Measurements from ENCODE around the gene FBXW8.

Gene FBXW8

DNA sequence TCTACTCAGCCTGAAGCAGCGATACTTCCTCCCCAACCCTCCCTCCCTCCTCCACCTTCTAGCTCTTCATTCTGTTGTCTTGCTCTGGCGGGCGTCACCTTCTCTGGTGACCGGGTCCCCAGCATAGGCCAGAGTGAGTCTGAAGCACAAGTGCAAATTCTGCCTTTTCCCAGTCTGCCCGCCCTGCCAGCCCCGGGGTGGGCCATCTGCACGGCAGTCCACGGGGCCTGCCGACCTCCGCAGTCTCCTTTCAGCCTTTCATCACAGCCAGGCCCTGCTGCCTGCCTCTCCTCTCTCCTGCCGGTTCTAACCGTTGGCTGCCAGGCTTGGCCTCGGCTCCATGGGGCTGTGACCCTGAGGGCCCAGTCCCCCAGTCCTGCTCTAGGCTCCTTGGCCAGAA lies 129.7 kb downstream of the FBXW8 start:
- Histone ChIP-seq H3K4me3 (ENCODE audit: low read depth, low read length) (no peak overlapping the region), H3K27me3 (ENCODE audit: insufficient read depth, low read length) (0 out of 2 replicates have a peak, but pooled peaks cover 5% of the 10 kb centered on the region), H3K4me1 (ENCODE audit: control insufficient read depth, insufficient read depth, low read length, unreplicated experiment) (peaks cover 10% of the 10 kb centered on the region), H3K27ac (ENCODE audit: low read depth, low read length) (no peak overlapping the region), H3K79me2 (ENCODE audit: control insufficient read depth, insufficient read depth, low read length, unreplicated experiment) (no peaks in the 10 kb centered on the region), H2AFZ (ENCODE audit: low read length, unreplicated experiment) (no peak overlapping the region), H3K36me3 (ENCODE audit: insufficient read depth, low read length) (no peaks in the 10 kb centered on the region)

DNA sequence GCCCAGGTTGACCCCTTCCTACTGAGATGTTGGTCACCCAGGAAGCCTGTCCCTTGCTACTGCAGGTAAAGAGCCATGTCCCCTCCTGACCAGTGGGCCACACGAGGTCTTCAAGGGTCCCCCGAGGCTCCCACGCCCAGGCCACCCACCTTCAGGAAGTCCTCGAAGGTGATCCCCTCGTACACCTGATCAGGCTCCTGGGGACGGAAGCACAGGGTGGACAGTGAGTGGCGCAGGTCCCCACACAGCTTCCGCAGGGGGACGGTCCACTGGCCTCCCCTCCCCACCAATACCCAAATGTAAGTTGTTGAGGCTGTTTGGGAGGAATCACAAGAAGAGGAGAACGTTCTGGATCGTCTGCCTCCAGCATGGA lies 131.0 kb downstream of the FBXW8 start:
- Histone ChIP-seq H3K27me3 (ENCODE audit: insufficient read depth, low read length) (no peaks in the 10 kb centered on the region), H3K27ac (ENCODE audit: low read depth, low read length) (no peak overlapping the region), H3K4me1 (ENCODE audit: control insufficient read depth, insufficient read depth, low read length, unreplicated experiment) (peaks cover 10% of the 10 kb centered on the region), H2AFZ (ENCODE audit: low read length, unreplicated experiment) (no peak overlapping the region), H3K79me2 (ENCODE audit: control insufficient read depth, insufficient read depth, low read length, unreplicated experiment) (no peaks in the 10 kb centered on the region), H3K36me3 (ENCODE audit: insufficient read depth, low read length) (no peaks in the 10 kb centered on the region), H3K4me3 (ENCODE audit: low read depth, low read length) (no peak overlapping the region)

DNA sequence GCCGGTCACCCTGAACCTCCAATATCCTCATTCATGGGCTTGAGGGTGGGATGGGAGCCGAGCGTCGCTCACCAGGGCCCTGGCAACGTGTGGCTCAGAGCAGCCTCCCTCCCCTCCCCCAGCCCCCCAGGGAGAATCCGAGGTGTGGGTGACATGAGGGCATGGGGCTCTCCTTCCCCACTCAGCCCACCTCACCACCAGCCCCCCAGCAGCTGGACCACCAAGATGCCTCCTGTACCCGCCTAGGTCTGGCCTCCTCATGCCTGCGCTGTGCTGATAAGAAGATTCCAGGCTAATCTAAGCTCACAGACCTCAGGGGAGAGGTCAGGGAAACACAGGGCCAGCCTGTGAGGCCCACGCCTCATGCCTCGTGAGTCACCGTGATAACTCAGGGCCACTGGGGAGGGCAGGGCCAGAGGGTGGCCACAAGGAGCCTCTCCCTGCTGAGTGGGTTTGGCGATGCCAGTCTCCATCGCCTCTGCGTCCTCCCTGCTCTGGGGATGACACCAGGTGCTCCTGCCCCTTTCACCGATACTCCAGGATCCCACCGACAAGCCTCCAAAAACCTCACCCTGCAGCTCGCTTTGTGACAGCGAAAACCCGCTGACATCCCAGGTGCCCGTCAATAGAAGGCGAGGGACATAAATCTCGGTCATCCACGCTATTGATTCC lies 131.6 kb downstream of the FBXW8 start:
- Histone ChIP-seq H3K27me3 (ENCODE audit: insufficient read depth, low read length) (no peaks in the 10 kb centered on the region), H2AFZ (ENCODE audit: low read length, unreplicated experiment) (no peak overlapping the region), H3K4me3 (ENCODE audit: low read depth, low read length) (no peak overlapping the region), H3K4me1 (ENCODE audit: control insufficient read depth, insufficient read depth, low read length, unreplicated experiment) (peaks cover 10% of the 10 kb centered on the region), H3K36me3 (ENCODE audit: insufficient read depth, low read length) (no peaks in the 10 kb centered on the region), H3K79me2 (ENCODE audit: control insufficient read depth, insufficient read depth, low read length, unreplicated experiment) (no peaks in the 10 kb centered on the region), H3K27ac (ENCODE audit: low read depth, low read length) (no peak overlapping the region)

DNA sequence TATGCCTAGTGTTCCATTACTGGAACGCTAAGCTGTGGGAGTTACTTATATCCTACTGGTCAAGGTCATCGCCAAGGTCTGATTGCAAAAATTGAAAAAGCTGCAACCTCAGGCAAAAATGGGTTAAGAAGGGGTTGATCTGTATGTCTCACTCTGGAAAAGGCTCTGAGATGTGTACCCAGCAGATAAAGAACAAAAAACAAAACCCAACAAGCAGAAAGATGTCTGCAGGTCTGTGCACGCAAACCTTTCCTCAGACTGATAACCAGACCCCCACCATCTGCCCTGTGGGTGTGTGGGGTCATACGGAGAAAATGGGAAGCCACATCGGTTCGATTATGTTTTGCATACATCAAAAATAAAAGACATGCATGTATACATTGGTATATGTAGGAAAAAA lies 132.1 kb downstream of the FBXW8 start:
- Histone ChIP-seq H3K4me3 (ENCODE audit: low read depth, low read length) (no peak overlapping the region), H3K79me2 (ENCODE audit: control insufficient read depth, insufficient read depth, low read length, unreplicated experiment) (no peaks in the 10 kb centered on the region), H3K4me1 (ENCODE audit: control insufficient read depth, insufficient read depth, low read length, unreplicated experiment) (peaks cover 10% of the 10 kb centered on the region), H2AFZ (ENCODE audit: low read length, unreplicated experiment) (no peak overlapping the region), H3K27me3 (ENCODE audit: insufficient read depth, low read length) (no peaks in the 10 kb centered on the region), H3K27ac (ENCODE audit: low read depth, low read length) (no peak overlapping the region), H3K36me3 (ENCODE audit: insufficient read depth, low read length) (no peaks in the 10 kb centered on the region)

DNA sequence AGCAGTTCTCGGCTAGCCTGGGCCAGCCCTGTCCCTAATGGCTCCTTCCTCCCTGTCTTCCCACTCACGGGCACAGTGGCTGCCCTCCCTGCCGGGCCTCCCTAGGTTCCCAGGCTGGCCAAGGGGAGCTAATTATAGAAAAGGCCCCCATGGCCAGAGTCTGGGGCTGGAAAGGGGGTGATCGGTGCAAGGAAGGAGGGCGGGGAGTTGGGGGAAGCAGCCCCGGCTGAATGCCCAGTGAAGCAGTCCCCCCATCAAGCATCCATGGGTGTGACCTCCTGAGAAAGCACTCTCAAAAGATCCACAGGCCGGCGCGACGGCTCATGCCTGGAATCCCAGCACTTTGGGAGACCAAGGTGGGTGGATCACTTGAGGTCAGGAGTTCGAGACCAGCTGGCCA lies 133.6 kb downstream of the FBXW8 start:
- Histone ChIP-seq H3K4me1 (ENCODE audit: control insufficient read depth, insufficient read depth, low read length, unreplicated experiment) (peaks cover 16% of the 10 kb centered on the region), H3K79me2 (ENCODE audit: control insufficient read depth, insufficient read depth, low read length, unreplicated experiment) (no peaks in the 10 kb centered on the region), H3K27ac (ENCODE audit: low read depth, low read length) (no peak overlapping the region)

DNA sequence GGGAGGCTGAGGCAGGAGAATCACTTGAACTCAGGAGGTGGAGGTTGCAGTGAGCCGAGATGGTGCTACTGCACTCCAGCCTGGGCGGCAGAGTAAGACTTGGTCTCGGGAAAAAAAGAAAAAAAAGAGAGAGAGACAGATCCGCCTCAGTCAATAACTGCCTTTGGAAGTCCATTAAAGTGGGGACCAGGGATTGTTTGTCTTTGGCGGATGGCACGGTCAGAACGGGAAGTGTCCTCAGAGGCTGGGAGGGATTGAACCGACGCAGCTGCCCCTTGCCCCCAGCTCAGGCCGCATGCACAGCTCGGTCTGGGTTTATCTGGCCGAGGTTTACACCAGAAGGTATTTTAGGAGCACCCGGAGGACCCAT lies 134.0 kb downstream of the FBXW8 start:
- Histone ChIP-seq H3K4me3 (ENCODE audit: low read depth, low read length) (no peak overlapping the region), H3K27ac (ENCODE audit: low read depth, low read length) (no peak overlapping the region), H3K36me3 (ENCODE audit: insufficient read depth, low read length) (no peaks in the 10 kb centered on the region), H3K4me1 (ENCODE audit: control insufficient read depth, insufficient read depth, low read length, unreplicated experiment) (peaks cover 16% of the 10 kb centered on the region), H2AFZ (ENCODE audit: low read length, unreplicated experiment) (no peak overlapping the region), H3K27me3 (ENCODE audit: insufficient read depth, low read length) (no peaks in the 10 kb centered on the region), H3K79me2 (ENCODE audit: control insufficient read depth, insufficient read depth, low read length, unreplicated experiment) (no peaks in the 10 kb centered on the region)

More for the DNA sequence above, 133.6 kb downstream of the FBXW8 start:
- no peaks in the 10 kb centered on the region for H3K36me3 ChIP-seq (ENCODE audit: insufficient read depth, low read length)
- H3K4me3 ChIP-seq (ENCODE audit: low read depth, low read length) = no peak overlapping the region
- no peak overlapping the region for H2AFZ ChIP-seq (ENCODE audit: low read length, unreplicated experiment)
- H3K27me3 ChIP-seq (ENCODE audit: insufficient read depth, low read length) = no peaks in the 10 kb centered on the region

DNA sequence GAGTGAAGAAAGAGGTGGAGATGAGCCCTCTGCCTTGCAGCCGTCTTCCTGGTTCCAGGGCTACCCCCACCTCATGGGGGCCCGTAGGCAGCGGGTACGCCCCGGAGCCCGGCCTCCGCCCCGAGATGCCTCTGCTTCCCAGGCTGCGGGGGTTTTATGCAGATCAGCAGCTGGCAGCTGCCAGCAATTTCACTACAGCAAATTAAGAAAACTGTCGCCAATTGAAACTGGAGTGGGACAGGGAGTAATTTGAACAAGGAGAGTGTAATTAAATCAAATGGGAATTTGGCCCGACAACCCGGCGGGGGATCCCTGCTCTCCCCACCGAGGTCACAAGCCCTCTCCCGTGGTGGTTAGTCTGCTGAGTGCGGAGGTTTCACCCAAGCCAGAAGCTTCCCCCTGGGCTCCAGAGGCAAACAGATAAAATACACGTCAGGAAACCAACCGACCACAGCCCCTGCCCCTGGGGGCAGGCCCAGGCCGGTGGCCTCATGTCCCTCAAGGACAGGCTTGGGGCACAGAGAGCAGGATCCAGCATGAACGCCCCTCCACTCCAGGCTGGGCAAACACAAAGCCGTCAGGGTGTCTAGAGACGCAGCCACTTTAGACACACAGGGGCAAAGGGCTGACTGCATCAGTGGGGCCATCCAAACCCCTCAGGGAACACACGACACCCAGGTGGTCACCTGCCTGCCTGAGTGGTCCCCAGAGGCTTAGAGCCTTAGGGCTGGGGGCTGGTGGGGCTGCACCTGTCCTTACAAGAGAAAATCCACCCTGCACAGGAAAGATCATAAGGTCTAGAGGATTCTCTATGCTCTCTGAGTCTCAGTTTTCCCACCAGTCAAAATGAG lies 134.6 kb downstream of the FBXW8 start:
- H3K27ac ChIP-seq (ENCODE audit: low read depth, low read length) = no peak overlapping the region
- peaks cover 16% of the 10 kb centered on the region for H3K4me1 ChIP-seq (ENCODE audit: control insufficient read depth, insufficient read depth, low read length, unreplicated experiment)
- no peaks in the 10 kb centered on the region for H3K36me3 ChIP-seq (ENCODE audit: insufficient read depth, low read length)
- H2AFZ ChIP-seq (ENCODE audit: low read length, unreplicated experiment) = no peak overlapping the region
- no peak overlapping the region for H3K4me3 ChIP-seq (ENCODE audit: low read depth, low read length)
- H3K79me2 ChIP-seq (ENCODE audit: control insufficient read depth, insufficient read depth, low read length, unreplicated experiment) = no peaks in the 10 kb centered on the region
- H3K27me3 ChIP-seq (ENCODE audit: insufficient read depth, low read length) = 0 out of 2 replicates have a peak, but pooled peaks cover 2% of the 10 kb centered on the region

DNA sequence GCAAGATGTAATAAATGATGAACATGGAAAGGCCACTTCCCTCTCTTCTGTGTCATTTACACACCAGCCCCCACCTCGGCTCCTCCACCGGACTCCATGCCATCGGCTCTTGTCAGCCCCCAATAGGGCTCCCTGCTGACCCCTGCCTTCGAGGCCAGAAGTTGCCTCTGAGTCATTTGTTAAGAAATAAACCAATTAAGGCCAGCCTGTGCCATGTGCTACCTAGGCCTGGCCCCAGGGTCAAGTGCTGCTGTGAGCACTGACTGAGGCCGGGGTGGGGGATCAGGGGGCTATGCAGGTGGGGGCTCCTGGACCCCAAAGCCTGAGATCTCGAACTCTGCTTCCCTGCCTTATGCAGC lies 135.2 kb downstream of the FBXW8 start:
- peaks cover 16% of the 10 kb centered on the region for H3K4me1 ChIP-seq (ENCODE audit: control insufficient read depth, insufficient read depth, low read length, unreplicated experiment)
- H3K27ac ChIP-seq (ENCODE audit: low read depth, low read length) = no peak overlapping the region
- no peaks in the 10 kb centered on the region for H3K79me2 ChIP-seq (ENCODE audit: control insufficient read depth, insufficient read depth, low read length, unreplicated experiment)
- no peaks in the 10 kb centered on the region for H3K36me3 ChIP-seq (ENCODE audit: insufficient read depth, low read length)
- H3K27me3 ChIP-seq (ENCODE audit: insufficient read depth, low read length) = peaks cover 6% of the 10 kb centered on the region; the same call in 1 of the 2 replicates
- no peak overlapping the region for H2AFZ ChIP-seq (ENCODE audit: low read length, unreplicated experiment)
- no peak overlapping the region for H3K4me3 ChIP-seq (ENCODE audit: low read depth, low read length)

DNA sequence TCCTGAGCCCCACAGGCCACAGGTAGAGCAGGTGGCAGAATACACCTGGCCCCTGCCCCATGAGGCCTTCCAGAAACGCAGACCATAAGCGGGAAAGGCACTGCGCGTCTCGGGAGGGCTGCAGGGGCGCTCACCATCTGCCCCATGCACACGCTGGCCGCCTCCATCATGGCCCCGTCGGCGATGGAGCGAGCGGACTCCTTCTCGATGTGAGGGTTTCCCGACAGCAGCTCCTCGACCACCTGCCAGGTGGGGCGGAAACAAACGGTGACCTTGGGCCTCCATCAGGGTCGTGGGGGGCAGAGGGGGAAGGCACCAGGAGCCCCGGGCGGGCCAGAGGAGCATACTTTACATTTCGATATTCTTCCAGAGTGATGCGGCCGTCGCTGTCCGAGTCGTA lies 135.7 kb downstream of the FBXW8 start:
- Histone ChIP-seq H3K4me1 (ENCODE audit: control insufficient read depth, insufficient read depth, low read length, unreplicated experiment) (peaks cover 16% of the 10 kb centered on the region), H3K27ac (ENCODE audit: low read depth, low read length) (no peak overlapping the region), H3K4me3 (ENCODE audit: low read depth, low read length) (no peak overlapping the region), H3K36me3 (ENCODE audit: insufficient read depth, low read length) (no peaks in the 10 kb centered on the region), H2AFZ (ENCODE audit: low read length, unreplicated experiment) (no peak overlapping the region), H3K27me3 (ENCODE audit: insufficient read depth, low read length) (peaks cover 10% of the 10 kb centered on the region; the same call in 1 of the 2 replicates), H3K79me2 (ENCODE audit: control insufficient read depth, insufficient read depth, low read length, unreplicated experiment) (no peaks in the 10 kb centered on the region)

DNA sequence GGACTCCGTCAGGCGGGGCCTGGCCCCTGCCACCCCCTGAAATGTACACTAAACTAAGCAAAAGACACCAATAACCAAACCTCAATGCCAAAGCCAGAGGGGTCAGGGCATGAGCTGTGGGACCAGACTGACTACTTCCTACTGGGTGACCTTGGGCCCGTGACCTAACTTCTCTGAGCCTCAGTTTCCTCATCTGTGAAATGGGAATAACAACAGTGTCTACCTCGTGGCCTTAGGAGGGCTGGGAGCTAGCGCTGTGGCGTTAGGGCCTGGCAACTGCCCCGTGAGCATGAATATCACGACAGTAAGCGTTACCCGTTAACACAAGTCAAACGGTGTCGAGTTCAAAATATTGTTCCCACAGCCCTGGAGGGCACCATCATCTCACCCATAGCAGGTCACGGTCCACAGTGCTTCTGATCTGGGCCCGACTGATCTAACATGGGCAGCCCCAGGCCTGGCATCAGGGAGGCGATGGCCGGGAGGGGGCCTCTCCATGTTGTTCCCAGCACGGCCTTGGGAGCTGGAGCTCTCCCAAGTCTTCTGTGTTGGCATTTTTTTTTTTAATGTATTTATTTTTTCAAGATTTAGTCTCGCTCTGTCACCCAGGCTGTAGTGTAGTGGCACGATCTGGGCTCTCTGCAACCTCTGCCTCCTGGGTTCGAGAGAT lies 136.2 kb downstream of the FBXW8 start:
- no peaks in the 10 kb centered on the region for H3K36me3 ChIP-seq (ENCODE audit: insufficient read depth, low read length)
- H2AFZ ChIP-seq (ENCODE audit: low read length, unreplicated experiment) = no peak overlapping the region
- H3K27me3 ChIP-seq (ENCODE audit: insufficient read depth, low read length) = peaks cover 14% of the 10 kb centered on the region
- no peak overlapping the region for H3K4me3 ChIP-seq (ENCODE audit: low read depth, low read length)
- H3K79me2 ChIP-seq (ENCODE audit: control insufficient read depth, insufficient read depth, low read length, unreplicated experiment) = no peaks in the 10 kb centered on the region
- peaks cover 14% of the 10 kb centered on the region for H3K4me1 ChIP-seq (ENCODE audit: control insufficient read depth, insufficient read depth, low read length, unreplicated experiment)
- H3K27ac ChIP-seq (ENCODE audit: low read depth, low read length) = no peak overlapping the region
